CD4-positive, alpha-beta T cell treated with Interleukin-15 for 1 hour (primary cell): ENCODE results near the gene DBNDD2.

Source experiments
- DNase-seq: peaks from one replicate; pipeline ENCODE4 v3.0.0-alpha.2; 2020

The DBNDD2 gene

DNA sequence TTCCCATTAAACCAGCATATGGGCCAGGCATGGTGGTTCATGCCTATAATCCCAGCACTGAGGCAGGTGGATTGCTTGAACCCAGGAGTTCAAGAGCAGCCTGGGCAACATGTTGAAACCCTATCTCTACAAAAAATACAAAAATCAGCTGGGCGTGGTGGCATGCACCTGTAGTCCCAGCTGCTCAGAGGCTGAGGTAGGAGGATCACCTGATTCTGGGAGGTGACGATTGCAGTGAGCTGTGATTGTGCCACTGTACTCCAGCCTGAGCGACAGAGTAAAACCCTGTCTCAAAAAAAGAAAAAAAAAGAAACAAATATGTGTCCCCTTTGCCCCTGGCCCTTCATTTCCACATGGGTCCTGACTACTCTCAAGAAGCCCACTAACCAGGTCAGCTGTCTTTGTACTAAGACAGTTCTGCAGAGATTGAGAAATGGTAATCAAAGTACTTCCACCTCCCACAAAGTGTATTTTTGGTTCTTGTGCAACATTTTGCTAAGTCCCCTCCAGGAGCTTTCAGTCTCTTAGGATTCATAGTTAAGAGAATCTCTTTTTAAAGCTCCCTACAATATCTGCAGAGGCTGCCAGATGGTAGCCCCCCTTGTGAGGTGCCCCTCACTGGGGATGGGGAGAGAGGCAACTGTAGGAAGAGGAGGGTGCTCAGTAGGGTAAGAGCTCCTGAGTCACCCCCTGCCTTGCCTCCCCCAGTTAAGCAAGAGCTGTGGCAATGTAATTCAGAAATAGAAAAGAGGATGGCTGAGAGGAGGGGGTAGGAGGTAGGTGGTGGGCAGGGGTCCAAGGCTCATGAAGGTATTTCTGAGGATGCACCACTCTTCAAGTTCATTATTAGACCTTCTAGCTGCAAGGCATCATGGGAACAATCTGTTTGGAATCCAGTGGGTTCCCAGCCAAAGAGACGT lies 44.9 kb downstream of the DBNDD2 start:
- DNase-seq = no peak

DNA sequence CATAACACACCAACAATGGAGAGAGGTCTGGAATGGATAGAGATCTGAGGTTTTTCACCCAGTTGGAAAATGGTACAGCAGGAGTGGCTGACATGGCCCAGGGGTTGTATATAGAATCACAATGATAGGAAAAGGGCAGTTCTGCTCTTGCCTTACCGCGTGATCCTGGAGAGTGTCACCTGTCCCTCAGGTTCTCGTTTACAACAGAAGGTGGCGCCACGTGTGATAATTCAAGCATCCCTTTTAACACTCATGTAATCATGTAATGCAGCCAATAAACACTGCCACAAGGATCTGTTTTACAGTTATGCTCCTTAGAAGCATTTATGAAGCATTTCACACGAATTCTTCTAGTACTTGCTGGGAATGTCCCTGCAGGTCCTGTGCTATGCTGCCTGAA lies 48.5 kb downstream of the DBNDD2 start:
- no peak for DNase-seq

DNA sequence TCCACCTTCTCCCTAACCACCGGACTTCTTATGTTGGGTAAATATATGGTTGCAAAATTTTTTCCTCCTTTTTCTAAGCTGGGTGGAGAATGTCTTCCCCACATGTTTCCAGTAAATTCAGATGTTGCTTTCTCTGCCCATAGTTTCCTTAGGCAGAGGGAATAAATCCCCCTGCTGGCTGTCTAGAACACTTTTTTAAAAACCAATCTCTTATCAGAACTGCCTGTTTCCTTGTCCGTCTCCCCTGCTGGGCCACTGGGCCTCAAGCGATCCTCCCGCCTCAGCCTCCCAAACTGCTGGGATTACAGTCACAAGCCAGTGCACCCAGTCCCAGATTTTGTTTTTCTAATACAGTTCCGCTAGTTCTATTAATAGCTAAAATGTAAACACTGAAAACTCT lies 51.5 kb downstream of the DBNDD2 start:
- no peak for DNase-seq
